Lung (tissue), 12 donors: ENCODE measurements around the gene BTAF1. TPM values are rescaled to one million over a fixed set of nuclear protein-coding genes. Genes with fewer than 3 reads are reported as not detected.
A peak's percentile ranks its signal among the peaks of the same experiment; 100 is the strongest.

Source experiments
- ATAC-seq: fragments of 200-7000 bp; cut with Tn5 transposase; one replicate; pipeline ENCODE4 v1.9.1; 2020; ENCODE audit warnings: moderate number of reproducible peaks; ENCODE audit not compliant: insufficient read depth, low FRiP score
- DNase-seq, 3 donors: peaks; one replicate each; pipeline ENCODE4 v3.0.0-alpha.2; 2013 to 2017
- H3K27ac ChIP-seq, 2 donors: one replicate each; pipeline ENCODE4 v1.5.1; 2013; ENCODE audit warnings: mild to moderate bottlenecking in 2 of 2, moderate library complexity in 2 of 2, control low read depth in 1 of 2, inconsistent platforms in 1 of 2, low read depth in 1 of 2, low read length in 1 of 2
- H3K27me3 ChIP-seq, 3 donors: one replicate each; pipeline ENCODE4 v1.5.1; 2013; ENCODE audit warnings: low read length in 2 of 3; ENCODE audit not compliant: control insufficient read depth in 3 of 3, insufficient read depth in 3 of 3
- H3K36me3 ChIP-seq, 4 donors: one replicate each; pipeline ENCODE4 v1.5.1; 2013; ENCODE audit warnings: low read length in 4 of 4, mild to moderate bottlenecking in 1 of 4, moderate library complexity in 1 of 4; ENCODE audit not compliant: control insufficient read depth in 4 of 4, insufficient read depth in 4 of 4
- H3K4me1 ChIP-seq, 5 donors: one replicate each; pipeline ENCODE4 v1.5.1; 2013; ENCODE audit warnings: low read length in 5 of 5, mild to moderate bottlenecking in 2 of 5, moderate library complexity in 1 of 5; ENCODE audit not compliant: control insufficient read depth in 5 of 5, insufficient read depth in 5 of 5
- H3K4me3 ChIP-seq: one replicate; pipeline ENCODE4 v1.5.1; 2013; ENCODE audit warnings: mild to moderate bottlenecking, control low read depth, moderate library complexity
- H3K9ac ChIP-seq, 2 donors: one replicate each; pipeline ENCODE4 v1.5.1; 2013; ENCODE audit warnings: low read length in 2 of 2, control low read depth in 1 of 2; ENCODE audit not compliant: insufficient read depth in 1 of 2
- H3K9me3 ChIP-seq, 4 donors: one replicate each; pipeline ENCODE4 v1.5.1; 2013; ENCODE audit warnings: low read length in 3 of 4, mild to moderate bottlenecking in 1 of 4, moderate library complexity in 1 of 4; ENCODE audit not compliant: control insufficient read depth in 4 of 4, insufficient read depth in 3 of 4
- WGBS, 2 donors: extraction: QIAGEN DNeasy Blood & Tissue Kit; methylation state at CpG; one replicate each; pipeline ENCODE4 v1.1.7; 2013; 5-methylcytosine and 5-hydroxymethylcytosine counted together
- polyA plus RNA-seq, 2 donors: library from polyadenylated mRNA; stranded (reverse); fragments of 200-250 nt; gene quantifications; one replicate each; pipeline ENCODE4 v1.2.1, GENCODE V29; 2013
- total RNA-seq, 2 donors: library from RNA; depleted of rRNA in 1 of 2; stranded (reverse); fragments of >200 nt in 1 of 2; gene quantifications; one replicate each; pipeline ENCODE4 v1.2.1, GENCODE V29; 2014 to 2021
- TF ChIP-seq, protein P1 (sequence below): IDR thresholded peaks from 2 replicates; pipeline ENCODE4 v1.5.1; 2012; ENCODE audit warnings: mild to moderate bottlenecking; ENCODE audit errors: control extremely low read depth, extremely low read depth
- donor health status: control.
- donor health status: control.
- donor health status: Bipolar disorder and iron deficiency.
- donor health status: healthy.
- donor health status: DM: yes; HTN: yes; CAD: no.

Gene BTAF1
- total and polyA plus RNA-seq, 4 donors, result 8.5 to 80.0 (median 20.2) TPM

DNA sequence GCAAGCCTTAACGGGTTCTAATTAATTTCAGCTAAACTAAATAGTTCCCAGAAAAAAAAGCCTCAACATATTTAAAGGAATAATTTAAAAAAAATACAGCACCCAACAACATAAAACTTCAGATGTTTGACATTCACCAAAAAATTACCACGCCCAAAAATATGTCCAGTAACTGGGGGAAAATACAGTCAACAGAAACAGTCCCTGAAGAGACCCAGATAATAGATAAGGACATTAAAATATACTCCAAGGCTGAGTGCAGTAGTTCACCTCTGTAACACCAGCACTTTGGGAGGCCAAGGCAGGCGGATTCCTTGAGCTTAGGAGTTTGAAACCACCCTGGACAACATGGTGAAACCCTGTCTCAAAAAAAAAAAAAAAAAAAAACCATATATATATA lies 78.0 kb downstream of the BTAF1 start:
- Histone ChIP-seq H3K9me3 (peaks cover 0 to 4% (median 0%) of the 10 kb centered on the region in 4 donors), H3K4me1 (no peaks in the 10 kb centered on the region), H3K27me3 (no peaks in the 10 kb centered on the region), H3K36me3 (peaks cover 4 to 32% (median 24%) of the 10 kb centered on the region in 4 donors), H3K27ac (no peak overlapping the region), H3K9ac (no peak overlapping the region), H3K4me3 (no peak overlapping the region)
- TF ChIP-seq, protein P1, sequence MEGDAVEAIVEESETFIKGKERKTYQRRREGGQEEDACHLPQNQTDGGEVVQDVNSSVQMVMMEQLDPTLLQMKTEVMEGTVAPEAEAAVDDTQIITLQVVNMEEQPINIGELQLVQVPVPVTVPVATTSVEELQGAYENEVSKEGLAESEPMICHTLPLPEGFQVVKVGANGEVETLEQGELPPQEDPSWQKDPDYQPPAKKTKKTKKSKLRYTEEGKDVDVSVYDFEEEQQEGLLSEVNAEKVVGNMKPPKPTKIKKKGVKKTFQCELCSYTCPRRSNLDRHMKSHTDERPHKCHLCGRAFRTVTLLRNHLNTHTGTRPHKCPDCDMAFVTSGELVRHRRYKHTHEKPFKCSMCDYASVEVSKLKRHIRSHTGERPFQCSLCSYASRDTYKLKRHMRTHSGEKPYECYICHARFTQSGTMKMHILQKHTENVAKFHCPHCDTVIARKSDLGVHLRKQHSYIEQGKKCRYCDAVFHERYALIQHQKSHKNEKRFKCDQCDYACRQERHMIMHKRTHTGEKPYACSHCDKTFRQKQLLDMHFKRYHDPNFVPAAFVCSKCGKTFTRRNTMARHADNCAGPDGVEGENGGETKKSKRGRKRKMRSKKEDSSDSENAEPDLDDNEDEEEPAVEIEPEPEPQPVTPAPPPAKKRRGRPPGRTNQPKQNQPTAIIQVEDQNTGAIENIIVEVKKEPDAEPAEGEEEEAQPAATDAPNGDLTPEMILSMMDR, result no peak
- ATAC-seq, result no peak
- WGBS, 2 donors, result 95 to 98% methylated on average over 3 of the region's 3 CpGs
- no peak for DNase-seq

DNA sequence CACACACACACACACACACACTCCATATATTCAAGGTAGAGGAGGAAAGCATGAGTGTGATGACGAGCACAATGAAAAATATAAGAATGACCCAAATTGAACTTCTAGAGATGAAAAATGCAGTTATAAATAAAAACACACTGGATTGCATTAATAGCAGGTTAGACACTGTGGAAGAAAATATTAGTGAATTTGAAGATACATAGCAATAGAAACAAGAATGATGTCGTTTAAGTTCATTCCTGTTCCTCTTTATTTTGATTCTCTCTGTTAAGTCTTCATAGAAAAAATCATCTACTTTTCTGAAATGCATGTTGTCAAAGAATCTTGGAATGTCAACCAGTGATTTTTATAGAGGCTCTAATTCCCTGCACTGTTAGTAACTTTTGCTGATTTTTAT lies 78.4 kb downstream of the BTAF1 start:
- H3K4me1 ChIP-seq, result no peaks in the 10 kb centered on the region
- H3K9me3 ChIP-seq, result peaks cover 0 to 4% (median 0%) of the 10 kb centered on the region in 4 donors
- no peak overlapping the region for H3K4me3 ChIP-seq
- TF ChIP-seq, protein P1, result no peak
- no peak overlapping the region for H3K27ac ChIP-seq
- DNase-seq (no peak), ATAC-seq (no peak)
- no peak overlapping the region for H3K9ac ChIP-seq
- H3K36me3 ChIP-seq, result peaks cover 4 to 31% (median 24%) of the 10 kb centered on the region in 4 donors
- WGBS, 2 donors, result 99 to 100% methylated on average over 2 of the region's 2 CpGs
- no peaks in the 10 kb centered on the region for H3K27me3 ChIP-seq

DNA sequence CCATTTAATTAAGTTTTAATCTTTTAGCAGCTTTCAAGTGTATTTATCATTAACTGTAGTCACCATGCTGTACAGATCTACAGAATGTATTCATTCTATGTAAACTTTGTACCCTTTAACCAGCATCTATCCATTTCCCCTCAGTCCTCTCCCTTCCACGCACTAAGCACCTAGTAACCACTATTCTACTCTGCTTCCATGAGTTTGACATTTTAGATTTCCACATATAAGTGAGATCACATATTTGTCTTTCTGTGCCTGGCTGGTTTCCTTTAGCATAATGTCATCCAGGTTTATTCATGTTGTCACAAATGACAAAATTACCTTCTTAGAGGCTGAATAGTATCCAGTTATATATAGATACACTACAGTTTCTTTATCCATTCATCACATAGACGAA lies 79.7 kb downstream of the BTAF1 start:
- Histone ChIP-seq H3K27me3 (no peaks in the 10 kb centered on the region), H3K4me3 (no peak overlapping the region), H3K36me3 (peaks cover 3 to 20% (median 18%) of the 10 kb centered on the region in 4 donors), H3K9me3 (peaks cover 0 to 4% (median 0%) of the 10 kb centered on the region in 4 donors), H3K9ac (no peak overlapping the region), H3K4me1 (no peaks in the 10 kb centered on the region), H3K27ac (no peak overlapping the region)
- DNase-seq (peak in 1 of 3 donors; percentile 7), ATAC-seq (no peak)
- TF ChIP-seq, protein P1, result no peak
- 78 to 82% methylated on average over 2 of the region's 2 CpGs for WGBS, 2 donors

DNA sequence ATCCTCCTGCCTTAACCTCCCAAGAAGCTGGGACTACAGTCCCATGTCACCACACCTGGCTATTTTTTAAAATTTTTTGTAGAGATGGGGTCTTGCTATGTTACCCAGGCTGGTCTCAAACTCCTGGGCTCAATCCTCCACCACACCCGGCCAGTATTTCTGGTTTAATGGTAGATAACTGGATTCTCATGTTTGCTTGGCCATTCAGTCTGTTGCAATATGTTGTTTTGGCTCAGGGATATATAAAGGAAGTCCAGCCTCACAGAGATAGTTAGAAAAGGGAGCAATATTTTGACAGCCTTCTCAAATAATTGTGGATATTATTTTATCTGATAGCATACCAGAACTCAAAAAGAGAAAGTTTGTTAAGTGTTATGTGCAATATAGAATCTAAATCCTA lies 82.4 kb downstream of the BTAF1 start:
- no peak overlapping the region for H3K4me3 ChIP-seq
- no peak for ATAC-seq
- no peaks in the 10 kb centered on the region for H3K27me3 ChIP-seq
- no peak overlapping the region for H3K27ac ChIP-seq
- WGBS, 2 donors, result 89 to 100% methylated on average over 1 of the region's 1 CpG
- no peaks in the 10 kb centered on the region for H3K4me1 ChIP-seq
- H3K36me3 ChIP-seq, result peaks cover 3 to 18% (median 17%) of the 10 kb centered on the region in 4 donors
- no peak overlapping the region for H3K9ac ChIP-seq
- peaks cover 0 to 4% (median 0%) of the 10 kb centered on the region in 4 donors for H3K9me3 ChIP-seq
- TF ChIP-seq, protein P1, result no peak
- no peak for DNase-seq
